SK-N-MC (cell line): ENCODE results near the gene HIRA.

Experiments
- DNase-seq: peaks from one replicate; pipeline ENCODE4 v3.0.0-alpha.2; 2011; ENCODE audit warnings: low read depth, low spot score
- H3K27ac ChIP-seq: fragments of 200-600 bp; sonication (generic); 2 replicates; pipeline ENCODE4 v1.5.1; 2016; ENCODE audit warnings: mixed run types
- H3K36me3 ChIP-seq: fragments of 200-600 bp; sonication (generic); 2 replicates; pipeline ENCODE4 v1.6.1; 2017; ENCODE audit warnings: antibody characterized with exemption, low read length, mixed read lengths; ENCODE audit not compliant: insufficient read depth
- H3K4me3 ChIP-seq: fragments of 200-600 bp; sonication (generic); 2 replicates; pipeline ENCODE4 v1.5.1; 2016
- H3K9ac ChIP-seq: fragments of 200-600 bp; sonication (generic); 2 replicates; pipeline ENCODE4 v1.8.0; 2017; ENCODE audit warnings: mixed run types, mixed read lengths; ENCODE audit not compliant: insufficient read length
- H3K9me3 ChIP-seq: fragments of 200-600 bp; sonication (generic); 2 replicates; pipeline ENCODE4 v1.6.1; 2017; ENCODE audit warnings: low read depth, mild to moderate bottlenecking, antibody characterized with exemption, low read length, moderate library complexity, mixed read lengths
- EZH2 ChIP-seq: fragments of 200-600 bp; sonication (generic); IDR thresholded peaks from one replicate; pipeline ENCODE4 v1.6.1; 2017; ENCODE audit warnings: antibody characterized with exemption
- FOXP2 ChIP-seq: optimal IDR thresholded peaks from 2 replicates; pipeline ENCODE3; 2011; ENCODE audit warnings: mild to moderate bottlenecking, moderate library complexity; ENCODE audit not compliant: insufficient read depth; ENCODE audit errors: extremely low read length, control extremely low read depth
- POLR2AphosphoS5 ChIP-seq: IDR thresholded peaks from 2 replicates; pipeline ENCODE4 v1.6.1; 2012; ENCODE audit warnings: mild to moderate bottlenecking, low read depth, low read length, borderline replicate concordance

HIRA gene

DNA sequence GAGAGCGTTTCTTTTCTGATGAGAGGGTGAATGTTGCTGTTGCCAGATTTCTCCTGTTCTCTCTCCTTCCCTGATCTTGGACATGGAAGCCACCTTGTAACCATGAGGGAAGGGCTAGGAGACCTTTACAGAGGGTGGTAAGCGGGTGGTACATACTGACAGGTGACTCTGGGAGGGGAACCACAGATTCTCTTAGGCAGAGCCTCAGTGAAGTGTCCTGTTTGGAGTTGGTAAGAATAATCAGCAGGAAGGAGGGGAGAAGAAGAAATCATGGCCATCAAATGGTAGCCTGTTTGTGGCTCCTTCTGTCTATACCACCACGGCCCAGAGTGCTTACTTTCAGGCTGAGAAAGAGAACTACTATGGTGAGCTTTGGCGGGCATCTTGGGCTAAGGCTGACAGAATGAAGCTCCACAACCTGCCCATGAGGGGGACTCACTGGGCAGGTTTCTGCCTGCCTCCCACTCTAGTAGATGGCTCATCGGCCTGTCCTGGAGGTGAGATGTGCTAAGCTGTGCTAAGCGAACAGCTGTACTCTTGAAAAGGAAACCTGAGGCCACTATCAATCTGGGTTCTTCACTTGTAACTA is 84.8 kb downstream of the HIRA start:
- no peak for DNase-seq
- peaks cover 58% of the 10 kb centered on the region for H3K36me3 ChIP-seq
- no peak overlapping the region for H3K9ac ChIP-seq
- H3K27ac ChIP-seq = no peak overlapping the region
- H3K9me3 ChIP-seq = no peaks in the 10 kb centered on the region
- H3K4me3 ChIP-seq = no peak overlapping the region
- no peak for TF ChIP-seq FOXP2
- TF ChIP-seq POLR2AphosphoS5 = no peak
- TF ChIP-seq EZH2 = no peak

GRCh38 chr22:19344420-19344819 is 87.1 kb downstream of the HIRA start:
- TF ChIP-seq EZH2 (no peak), FOXP2 (no peak), POLR2AphosphoS5 (no peak)
- DNase-seq = no peak
- Histone ChIP-seq H3K36me3 (peaks cover 60% of the 10 kb centered on the region), H3K9ac (no peak overlapping the region), H3K4me3 (no peak overlapping the region), H3K9me3 (0 out of 2 replicates have a peak, but pooled peaks cover 2% of the 10 kb centered on the region), H3K27ac (no peak overlapping the region)

- H3K4me3 ChIP-seq = no peak overlapping the region
- peaks cover 68% of the 10 kb centered on the region for H3K36me3 ChIP-seq
Measured at GRCh38 chr22:19343470-19343869, 88.1 kb downstream of the HIRA start.

GRCh38 chr22:19341500-19341899 is 90.0 kb downstream of the HIRA start:
- H3K9me3 ChIP-seq = peaks cover 7% of the 10 kb centered on the region; the same call in 1 of the 2 replicates
- DNase-seq = no peak
- H3K4me3 ChIP-seq = no peak overlapping the region
- no peak overlapping the region for H3K9ac ChIP-seq
- H3K36me3 ChIP-seq = peaks cover 86% of the 10 kb centered on the region
- no peak overlapping the region for H3K27ac ChIP-seq
- no peak for TF ChIP-seq POLR2AphosphoS5
- no peak for TF ChIP-seq FOXP2
- TF ChIP-seq EZH2 = no peak

More at GRCh38 chr22:19343470-19343869, 88.1 kb downstream of the HIRA start:
- Histone ChIP-seq H3K9ac (no peak overlapping the region), H3K27ac (no peak overlapping the region), H3K9me3 (peaks cover 6% of the 10 kb centered on the region; the same call in 1 of the 2 replicates)
- TF ChIP-seq FOXP2 = no peak
- no peak for TF ChIP-seq POLR2AphosphoS5
- no peak for TF ChIP-seq EZH2
- DNase-seq = no peak

DNA sequence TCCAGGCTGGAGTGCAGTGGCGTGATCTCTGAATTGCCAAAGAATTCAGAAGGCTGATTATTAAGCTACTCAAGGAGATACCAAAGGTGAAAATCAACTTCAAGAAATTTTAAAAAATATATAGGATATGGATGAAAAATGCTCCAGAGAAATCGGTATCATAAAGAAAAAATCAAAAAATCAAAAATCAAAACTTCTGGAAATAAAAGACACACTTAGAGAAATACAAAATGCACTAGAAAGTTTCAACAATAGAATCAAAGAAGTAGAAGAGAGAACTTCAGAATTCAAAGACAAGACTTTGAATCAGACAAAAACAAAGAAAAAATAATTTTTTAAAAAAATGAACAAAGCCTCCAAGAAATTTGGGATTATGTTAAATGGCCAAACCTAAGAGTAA is 94.4 kb downstream of the HIRA start:
- H3K36me3 ChIP-seq = peaks cover 81% of the 10 kb centered on the region

DNA sequence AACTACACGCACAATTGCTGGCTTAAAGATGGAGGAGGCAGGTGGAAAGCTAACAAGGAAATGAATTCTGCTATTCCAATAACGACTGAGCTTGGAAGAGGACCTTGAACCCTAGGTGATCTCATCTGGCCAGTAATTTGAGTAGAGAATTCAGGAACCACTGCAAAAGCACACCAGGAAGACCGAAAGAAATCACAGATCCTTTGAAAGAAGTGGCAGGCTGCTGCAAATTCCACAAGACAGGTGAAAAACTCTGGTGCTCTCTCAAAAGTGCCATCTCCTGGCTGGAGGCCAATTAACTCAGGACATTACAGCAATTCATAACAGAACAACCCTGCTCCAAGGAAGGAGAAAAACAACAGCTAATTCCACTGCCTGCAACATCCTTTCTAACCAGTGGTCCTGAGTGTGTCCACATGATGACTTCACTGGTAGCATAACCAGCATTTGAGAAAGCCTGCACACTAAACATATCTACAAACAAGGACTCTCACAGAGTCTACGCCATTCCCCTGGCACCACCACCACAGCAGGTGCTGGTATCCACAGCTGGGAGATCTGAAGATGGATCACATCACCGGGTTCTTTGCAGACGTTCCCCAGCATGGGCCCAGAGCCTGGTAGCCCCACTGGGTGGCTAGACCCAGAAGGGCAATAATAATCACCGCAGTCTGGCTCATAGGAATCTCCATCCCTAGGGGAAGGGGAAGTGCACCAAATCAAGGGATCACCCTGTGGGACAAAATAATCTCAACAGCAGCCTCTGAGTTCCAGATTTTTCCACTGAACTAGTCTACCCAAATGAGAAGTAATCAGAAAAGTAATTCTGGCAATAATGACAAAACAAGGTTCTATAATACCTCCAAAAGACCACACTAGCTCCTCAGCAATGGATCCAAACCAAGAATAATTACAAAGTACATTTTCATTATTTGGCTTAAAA is 95.1 kb downstream of the HIRA start:
- Histone ChIP-seq H3K27ac (no peak overlapping the region), H3K9ac (no peak overlapping the region), H3K36me3 (peaks cover 84% of the 10 kb centered on the region), H3K9me3 (peaks cover 11% of the 10 kb centered on the region; the same call in 1 of the 2 replicates), H3K4me3 (no peak overlapping the region)
- DNase-seq = no peak
- TF ChIP-seq POLR2AphosphoS5 (no peak), EZH2 (no peak), FOXP2 (no peak)

More for the DNA sequence above, 94.4 kb downstream of the HIRA start:
- no peak for TF ChIP-seq POLR2AphosphoS5
- TF ChIP-seq FOXP2 = no peak
- TF ChIP-seq EZH2 = no peak
- Histone ChIP-seq H3K9me3 (peaks cover 11% of the 10 kb centered on the region; the same call in 1 of the 2 replicates), H3K27ac (no peak overlapping the region), H3K9ac (no peak overlapping the region), H3K4me3 (no peak overlapping the region)
- no peak for DNase-seq

- no peak overlapping the region for H3K9ac ChIP-seq
- no peak overlapping the region for H3K4me3 ChIP-seq
- no peak overlapping the region for H3K27ac ChIP-seq
- peaks cover 67% of the 10 kb centered on the region for H3K36me3 ChIP-seq
- DNase-seq = no peak
- TF ChIP-seq FOXP2 (no peak), POLR2AphosphoS5 (no peak), EZH2 (no peak)
- peaks cover 5% of the 10 kb centered on the region; the same call in 1 of the 2 replicates for H3K9me3 ChIP-seq
Measured at GRCh38 chr22:19331975-19332374, 99.6 kb downstream of the HIRA start.

- Histone ChIP-seq H3K27ac (no peak overlapping the region), H3K36me3 (peaks cover 62% of the 10 kb centered on the region), H3K9ac (no peak overlapping the region), H3K4me3 (no peak overlapping the region), H3K9me3 (peaks cover 5% of the 10 kb centered on the region; the same call in 1 of the 2 replicates)
- no peak for TF ChIP-seq POLR2AphosphoS5
- TF ChIP-seq FOXP2 = no peak
- DNase-seq = no peak
Measured at GRCh38 chr22:19331474-19331873, 100.1 kb downstream of the HIRA start.
